SK-N-SH treated with all-trans-retinoic acid at 6 μM for 48 hours (cell line): ENCODE measurements around the gene ITGB1BP1.

Source experiments
- ATAC-seq: fragments of 200-7000 bp; cut with Tn5 transposase; 3 replicates; pipeline ENCODE4 v1.9.1; 2020; ENCODE audit warnings: mild to moderate bottlenecking, moderate library complexity
- ARNTL ChIP-seq: fragments of 450-650 bp; formaldehyde crosslinking; IDR thresholded peaks from 2 replicates; pipeline ENCODE4 v1.5.0; 2020; ENCODE audit warnings: low read depth, mild to moderate bottlenecking, moderate library complexity, borderline replicate concordance
- BACH2 ChIP-seq: fragments of 250-450 bp; sonication (Bioruptor Pico); IDR thresholded peaks from 2 replicates; pipeline ENCODE4 v1.9.0; 2021; ENCODE audit warnings: mild to moderate bottlenecking, borderline replicate concordance
- CREB5 ChIP-seq: fragments of 250-450 bp; sonication (Bioruptor Pico); IDR thresholded peaks from 2 replicates; pipeline ENCODE4 v1.5.1; 2020; ENCODE audit warnings: low read depth, mild to moderate bottlenecking, moderate library complexity
- CSDC2 ChIP-seq: fragments of 250-450 bp; sonication (Bioruptor Pico); IDR thresholded peaks from 2 replicates; pipeline ENCODE4 v1.5.0; 2020; ENCODE audit warnings: mild to moderate bottlenecking, moderate library complexity
- CSRNP3 ChIP-seq: fragments of 250-450 bp; sonication (Bioruptor Pico); IDR thresholded peaks from 2 replicates; pipeline ENCODE4 v1.5.1; 2021; ENCODE audit warnings: mild to moderate bottlenecking, moderate library complexity
- ISL1 ChIP-seq: fragments of 250-450 bp; sonication (Bioruptor Pico); IDR thresholded peaks from 2 replicates; pipeline ENCODE4 v2.1.2; 2022; ENCODE audit warnings: mild to moderate bottlenecking, moderate library complexity
- OSR1 ChIP-seq: fragments of 250-450 bp; sonication (Bioruptor Pico); IDR thresholded peaks from 2 replicates; pipeline ENCODE4 v1.8.0; 2022; ENCODE audit warnings: moderate library complexity, mild to moderate bottlenecking, inconsistent platforms
- PATZ1 ChIP-seq: fragments of 250-450 bp; sonication (Bioruptor Pico); IDR thresholded peaks from 2 replicates; pipeline ENCODE4 v1.8.0; 2020; ENCODE audit warnings: mild to moderate bottlenecking, moderate library complexity, borderline replicate concordance
- POU6F1 ChIP-seq: fragments of 250-450 bp; sonication (Bioruptor Pico); IDR thresholded peaks from 2 replicates; pipeline ENCODE4 v1.8.0; 2021; ENCODE audit warnings: low read depth, mild to moderate bottlenecking, moderate library complexity, borderline replicate concordance
- PPARA ChIP-seq: fragments of 250-450 bp; sonication (Bioruptor Pico); IDR thresholded peaks from 2 replicates; pipeline ENCODE4 v1.5.0; 2020; ENCODE audit warnings: mild to moderate bottlenecking, borderline replicate concordance
- RARB ChIP-seq: fragments of 250-450 bp; sonication (Bioruptor Pico); IDR thresholded peaks from 2 replicates; pipeline ENCODE4 v1.8.0; 2021; ENCODE audit warnings: mild to moderate bottlenecking, moderate library complexity
- SNAI2 ChIP-seq: fragments of 250-450 bp; sonication (Bioruptor Pico); IDR thresholded peaks from 2 replicates; pipeline ENCODE4 v1.5.0; 2020; ENCODE audit warnings: mild to moderate bottlenecking, moderate library complexity
- TCF4 ChIP-seq: fragments of 250-450 bp; sonication (Bioruptor Pico); IDR thresholded peaks from 2 replicates; pipeline ENCODE4 v1.8.0; 2021; ENCODE audit warnings: mild to moderate bottlenecking, moderate library complexity, borderline replicate concordance
- TOX ChIP-seq: fragments of 250-450 bp; sonication (Bioruptor Pico); IDR thresholded peaks from 2 replicates; pipeline ENCODE4 v1.8.0; 2021; ENCODE audit warnings: mild to moderate bottlenecking, moderate library complexity, borderline replicate concordance
- TSHZ2 ChIP-seq: fragments of 250-450 bp; sonication (Bioruptor Pico); IDR thresholded peaks from 2 replicates; pipeline ENCODE4 v1.5.0; 2020; ENCODE audit warnings: mild to moderate bottlenecking, moderate library complexity
- ZC3H10 ChIP-seq: fragments of 250-450 bp; sonication (Bioruptor Pico); IDR thresholded peaks from 2 replicates; pipeline ENCODE4 v1.5.1; 2021; ENCODE audit warnings: mild to moderate bottlenecking, moderate library complexity
- ZFP3 ChIP-seq: fragments of 250-450 bp; sonication (Bioruptor Pico); IDR thresholded peaks from 2 replicates; pipeline ENCODE4 v1.5.0; 2020; ENCODE audit warnings: mild to moderate bottlenecking, moderate library complexity
- ZNF565 ChIP-seq: fragments of 450-650 bp; formaldehyde crosslinking; conservative IDR thresholded peaks from 2 replicates; pipeline ENCODE4 v1.5.0; 2020; ENCODE audit warnings: low read depth, mild to moderate bottlenecking, moderate library complexity
- ZNF70 ChIP-seq: fragments of 450-650 bp; formaldehyde crosslinking; IDR thresholded peaks from 2 replicates; pipeline ENCODE4 v1.5.0; 2020; ENCODE audit warnings: mild to moderate bottlenecking, moderate library complexity
- ZNF8 ChIP-seq: fragments of 450-650 bp; formaldehyde crosslinking; IDR thresholded peaks from 2 replicates; pipeline ENCODE4 v1.5.0; 2020; ENCODE audit warnings: mild to moderate bottlenecking, moderate library complexity

Gene ITGB1BP1

GRCh38 chr2:9366026-9366425 lies 57.3 kb downstream of the ITGB1BP1 start:
- TF ChIP-seq RARB (CRISPR knock-in tag) (no peak), ZC3H10 (CRISPR knock-in tag) (no peak), ZNF565 (CRISPR knock-in tag) (no peak), ARNTL (CRISPR knock-in tag) (no peak), TOX (CRISPR knock-in tag) (no peak), ZFP3 (CRISPR knock-in tag) (no peak), BACH2 (CRISPR knock-in tag) (no peak), PATZ1 (CRISPR knock-in tag) (no peak), TSHZ2 (CRISPR knock-in tag) (no peak), CSDC2 (no peak), ISL1 (CRISPR knock-in tag) (no peak), ZNF70 (no peak)
- ATAC-seq = no peak

GRCh38 chr2:9365498-9366019 lies 57.8 kb downstream of the ITGB1BP1 start:
- ATAC-seq = peak; percentile 13
- TF ChIP-seq BACH2 (CRISPR knock-in tag) (no peak), PPARA (CRISPR knock-in tag) (no peak), ISL1 (CRISPR knock-in tag) (no peak), TSHZ2 (CRISPR knock-in tag) (no peak), ZC3H10 (CRISPR knock-in tag) (no peak), ZNF8 (CRISPR knock-in tag) (no peak), CREB5 (CRISPR knock-in tag) (no peak), POU6F1 (CRISPR knock-in tag) (no peak), RARB (CRISPR knock-in tag) (no peak), ZNF565 (CRISPR knock-in tag) (no peak), OSR1 (CRISPR knock-in tag) (no peak), CSDC2 (no peak), TCF4 (no peak), CSRNP3 (CRISPR knock-in tag) (no peak), SNAI2 (CRISPR knock-in tag) (no peak), PATZ1 (CRISPR knock-in tag) (no peak)
